Mesenchymal stem cell (in vitro differentiated cells and primary cell): ENCODE data around the gene PPIL1.

Experiments
- DNase-seq: peaks from one replicate; pipeline ENCODE4 v3.0.0-alpha.2; 2013
- H2AFZ ChIP-seq: one replicate; pipeline ENCODE4 v1.6.1; 2013; ENCODE audit warnings: low read depth, mild to moderate bottlenecking, control low read depth, inconsistent platforms, low read length, moderate library complexity
- H2AK5ac ChIP-seq: 2 replicates; pipeline ENCODE4 v1.6.1; 2013; ENCODE audit warnings: low read length, moderate library complexity, mild to moderate bottlenecking, inconsistent platforms; ENCODE audit not compliant: severe bottlenecking
- H2BK120ac ChIP-seq: one replicate; pipeline ENCODE4 v1.6.1; 2013; ENCODE audit warnings: low read depth, mild to moderate bottlenecking, inconsistent platforms, low read length, moderate library complexity
- H2BK12ac ChIP-seq, 2 experiments: one replicate each; pipeline ENCODE4 v1.6.1; 2013; ENCODE audit warnings: inconsistent platforms in 2 of 2, low read length in 2 of 2, mild to moderate bottlenecking in 2 of 2, moderate library complexity in 2 of 2, control low read depth in 1 of 2
- H2BK15ac ChIP-seq: one replicate; pipeline ENCODE4 v1.6.1; 2013; ENCODE audit warnings: mild to moderate bottlenecking, low read depth, inconsistent platforms; ENCODE audit not compliant: poor library complexity, severe bottlenecking
- H2BK5ac ChIP-seq: 2 replicates; pipeline ENCODE4 v1.6.1; 2013; ENCODE audit warnings: low read depth, mild to moderate bottlenecking, low read length, control low read depth, inconsistent platforms; ENCODE audit not compliant: poor library complexity, severe bottlenecking
- H3K14ac ChIP-seq, 2 experiments: one replicate each; pipeline ENCODE4 v1.6.1; 2013; ENCODE audit warnings: inconsistent platforms in 2 of 2, low read length in 2 of 2, control low read depth in 1 of 2, mild to moderate bottlenecking in 1 of 2, moderate library complexity in 1 of 2
- H3K18ac ChIP-seq, 2 experiments: one replicate each; pipeline ENCODE4 v1.6.1; 2013; ENCODE audit warnings: inconsistent platforms in 2 of 2, low read length in 2 of 2, control low read depth in 1 of 2, low read depth in 1 of 2, mild to moderate bottlenecking in 1 of 2
- H3K23ac ChIP-seq, 2 experiments: one replicate each; pipeline ENCODE4 v1.6.1; 2013; ENCODE audit warnings: inconsistent platforms in 2 of 2, low read length in 2 of 2, mild to moderate bottlenecking in 2 of 2, moderate library complexity in 2 of 2, control low read depth in 1 of 2
- H3K27ac ChIP-seq: 2 replicates; pipeline ENCODE4 v1.5.1; 2013; ENCODE audit warnings: mild to moderate bottlenecking, moderate library complexity, low read length, control low read depth, inconsistent platforms; ENCODE audit not compliant: poor library complexity, severe bottlenecking
- H3K27me3 ChIP-seq, 2 experiments: 2 replicates each; pipeline versions ENCODE4 v1.6.1 to v1.7.0; 2013; ENCODE audit warnings: low read length in 2 of 2, mild to moderate bottlenecking in 2 of 2, moderate library complexity in 2 of 2, control low read depth in 1 of 2, inconsistent platforms in 1 of 2; ENCODE audit not compliant: control insufficient read depth in 1 of 2, insufficient read depth in 1 of 2
- H3K36me3 ChIP-seq, 2 experiments: 2 replicates each; pipeline versions ENCODE4 v1.6.1 to v1.7.0; 2013; ENCODE audit warnings: low read length in 2 of 2, control low read depth in 1 of 2, inconsistent platforms in 1 of 2, low read depth in 1 of 2, mild to moderate bottlenecking in 1 of 2; ENCODE audit not compliant: insufficient read depth in 2 of 2, control insufficient read depth in 1 of 2
- H3K4ac ChIP-seq, 2 experiments: one replicate each; pipeline ENCODE4 v1.6.1; 2013; ENCODE audit warnings: inconsistent platforms in 2 of 2, low read length in 2 of 2, mild to moderate bottlenecking in 2 of 2, moderate library complexity in 2 of 2, control low read depth in 1 of 2, low read depth in 1 of 2
- H3K4me1 ChIP-seq: 2 replicates; pipeline ENCODE4 v1.6.1; 2013; ENCODE audit warnings: low read depth, low read length, control low read depth; ENCODE audit not compliant: control insufficient read depth, insufficient read depth
- H3K4me2 ChIP-seq: 2 replicates; pipeline ENCODE4 v1.6.1; 2013; ENCODE audit warnings: low read length, mild to moderate bottlenecking, inconsistent platforms; ENCODE audit not compliant: poor library complexity, severe bottlenecking
- H3K4me3 ChIP-seq, 2 experiments: 2 replicates each; pipeline versions ENCODE4 v1.5.1 to v1.7.0; 2013; ENCODE audit warnings: low read length in 2 of 2, mild to moderate bottlenecking in 2 of 2, control low read depth in 1 of 2, low read depth in 1 of 2; ENCODE audit not compliant: insufficient read depth in 1 of 2
- H3K79me1 ChIP-seq: replicated peaks from 2 replicates; pipeline ENCODE4 v1.6.1; 2013; ENCODE audit warnings: mild to moderate bottlenecking, control low read depth, low read length, inconsistent platforms; ENCODE audit not compliant: poor library complexity, severe bottlenecking
- H3K9ac ChIP-seq: 2 replicates; pipeline ENCODE4 v1.7.0; 2013; ENCODE audit warnings: mild to moderate bottlenecking, low read length, moderate library complexity
- H3K9me3 ChIP-seq: 2 replicates; pipeline ENCODE4 v1.7.0; 2013; ENCODE audit warnings: mild to moderate bottlenecking, low read length; ENCODE audit not compliant: control insufficient read depth
- H4K8ac ChIP-seq: one replicate; pipeline ENCODE4 v1.6.1; 2013; ENCODE audit warnings: inconsistent platforms, mild to moderate bottlenecking, low read length, moderate library complexity
- H4K91ac ChIP-seq: one replicate; pipeline ENCODE4 v1.6.1; 2013; ENCODE audit warnings: mild to moderate bottlenecking, low read length, inconsistent platforms
- WGBS: methylation state at CpG from one replicate; pipeline ENCODE4 v1.1.7; 2013; ENCODE audit warnings: mixed read lengths; 5-methylcytosine and 5-hydroxymethylcytosine counted together

Gene PPIL1

DNA sequence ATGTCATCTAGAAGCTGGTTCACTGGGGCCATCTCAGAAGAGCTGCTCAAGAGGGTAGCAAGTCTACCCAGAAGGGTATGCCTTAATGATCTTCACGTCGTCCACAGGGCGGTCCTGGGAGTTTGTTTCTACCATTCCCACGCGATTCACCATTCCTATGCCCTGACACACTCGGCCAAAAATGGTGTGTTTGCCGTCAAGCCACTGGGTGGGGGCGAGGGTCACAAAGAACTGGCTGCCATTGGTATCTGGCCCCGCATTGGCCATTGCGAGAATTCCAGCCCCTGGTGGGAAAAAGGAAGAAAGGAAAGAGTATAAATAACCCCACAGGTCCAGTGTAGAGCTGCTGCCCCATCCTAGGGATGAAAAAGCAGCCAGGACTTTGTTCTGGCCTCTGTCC is 18.9 kb downstream of the PPIL1 start:
- Histone ChIP-seq H4K91ac (no peak overlapping the region), H3K4ac (no peak overlapping the region), H2AFZ (no peak overlapping the region), H3K9me3 (no peaks in the 10 kb centered on the region), H3K27me3 (no peaks in the 10 kb centered on the region), H3K36me3 (peaks cover 14 to 15% of the 10 kb centered on the region in 2 experiments), H3K79me1 (peaks cover 16% of the 10 kb centered on the region), H2BK15ac (no peak overlapping the region), H3K4me3 (no peak overlapping the region), H3K14ac (no peak overlapping the region), H2BK5ac (no peak overlapping the region), H3K27ac (no peak overlapping the region), H2BK12ac (no peak overlapping the region), H3K9ac (no peak overlapping the region), H2AK5ac (no peak overlapping the region), H3K18ac (no peak overlapping the region), H2BK120ac (no peak overlapping the region), H3K4me2 (no peak overlapping the region), H4K8ac (no peak overlapping the region), H3K23ac (no peak overlapping the region), H3K4me1 (peaks cover 8% of the 10 kb centered on the region)
- WGBS = 91% methylated on average over 10 of the region's 10 CpGs
- DNase-seq = no peak

DNA sequence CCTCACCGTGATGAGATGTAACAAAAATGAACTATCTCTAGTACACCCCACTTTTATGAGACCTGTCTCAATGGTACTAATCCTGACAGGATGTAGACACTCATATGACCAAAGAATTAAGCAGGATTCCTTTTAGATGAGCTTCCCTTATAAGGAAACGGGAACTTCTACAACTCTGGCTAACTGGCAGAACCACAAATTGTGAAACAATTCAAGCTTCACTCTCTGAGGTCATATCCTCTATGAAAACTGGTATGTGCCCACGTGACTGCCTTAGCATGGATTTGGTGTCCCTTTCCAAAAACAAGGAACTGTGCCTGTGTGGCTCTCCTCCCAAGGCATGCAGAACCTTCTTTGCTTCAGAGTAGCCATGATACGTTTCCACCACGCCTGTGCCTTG is 21.3 kb downstream of the PPIL1 start:
- peak; percentile 90 for DNase-seq
- Histone ChIP-seq H3K18ac (peak overlapping the region in 1 of 2 experiments; percentile 28), H3K4ac (peak overlapping the region in 1 of 2 experiments; percentile 32), H4K91ac (no peak overlapping the region), H2AK5ac (no peak overlapping the region), H3K4me2 (no peak overlapping the region), H4K8ac (peak overlapping the region; percentile 46), H3K27me3 (peaks cover 0 to 8% of the 10 kb centered on the region in 2 experiments), H3K9ac (peak overlapping the region; percentile 63), H3K23ac (no peak overlapping the region), H3K79me1 (peaks cover 14% of the 10 kb centered on the region), H3K36me3 (peaks cover 12 to 15% of the 10 kb centered on the region in 2 experiments), H3K27ac (no peak overlapping the region), H2AFZ (no peak overlapping the region), H3K14ac (peak overlapping the region in 1 of 2 experiments; percentile 28), H2BK15ac (no peak overlapping the region), H2BK120ac (no peak overlapping the region), H3K9me3 (no peaks in the 10 kb centered on the region), H3K4me1 (peaks cover 10% of the 10 kb centered on the region), H3K4me3 (no peak overlapping the region), H2BK5ac (no peak overlapping the region), H2BK12ac (peak overlapping the region in 1 of 2 experiments; percentile 40)
- 56% methylated on average over 5 of the region's 5 CpGs for WGBS

DNA sequence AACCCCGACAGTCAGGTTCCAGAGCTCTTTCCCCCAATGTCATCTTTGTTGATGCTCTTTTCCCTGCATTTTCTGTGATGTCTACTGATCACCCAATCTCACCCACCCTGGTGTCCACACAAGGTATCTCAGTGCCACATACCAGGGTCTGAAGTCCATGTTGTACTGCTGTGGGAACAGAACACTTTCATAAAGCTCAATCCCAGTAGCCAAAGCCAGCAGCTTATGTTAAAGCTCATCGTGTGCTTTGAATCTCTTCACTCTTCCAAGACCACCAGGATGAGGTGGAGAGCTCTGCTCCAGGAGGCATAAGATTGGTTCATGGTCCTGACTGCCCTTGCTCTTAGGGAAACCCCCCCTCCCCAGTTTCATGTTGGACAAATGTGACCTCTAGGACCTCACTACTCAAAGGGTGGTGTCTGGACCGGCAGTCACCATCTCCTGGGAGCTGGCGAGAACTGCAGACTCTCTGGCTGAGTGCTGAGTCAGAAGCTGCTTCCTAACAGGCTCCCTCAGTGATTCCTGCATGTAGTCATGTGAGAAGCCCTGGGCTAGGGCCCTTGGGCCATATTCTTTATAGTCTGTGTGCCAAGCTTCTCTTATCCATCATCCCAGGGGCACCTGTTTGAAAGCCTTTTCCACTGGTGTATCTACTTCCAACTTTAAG is 22.0 kb downstream of the PPIL1 start:
- peak overlapping the region; percentile 67 to 90 for H2BK12ac ChIP-seq
- H2AK5ac ChIP-seq = peak overlapping the region; percentile 53
- H3K9ac ChIP-seq = peak overlapping the region; percentile 63
- H3K14ac ChIP-seq = no peak overlapping the region
- peak; percentile 84 for DNase-seq
- peak overlapping the region in 1 of 2 experiments; percentile 15 for H3K4ac ChIP-seq
- no peak overlapping the region for H2BK120ac ChIP-seq
- H3K4me3 ChIP-seq = peak overlapping the region in 1 of 2 experiments; percentile 3
- H3K79me1 ChIP-seq = peaks cover 14% of the 10 kb centered on the region
- peaks cover 12 to 15% of the 10 kb centered on the region in 2 experiments for H3K36me3 ChIP-seq
- H3K9me3 ChIP-seq = no peaks in the 10 kb centered on the region
- no peak overlapping the region for H2AFZ ChIP-seq
- peak overlapping the region; percentile 87 for H4K91ac ChIP-seq
- H4K8ac ChIP-seq = peak overlapping the region; percentile 27
- H3K4me2 ChIP-seq = no peak overlapping the region
- peak overlapping the region; percentile 19 to 80 for H3K18ac ChIP-seq
- H3K23ac ChIP-seq = no peak overlapping the region
- peaks cover 12% of the 10 kb centered on the region for H3K4me1 ChIP-seq
- H2BK15ac ChIP-seq = no peak overlapping the region
- no peak overlapping the region for H2BK5ac ChIP-seq
- peaks cover 0 to 15% of the 10 kb centered on the region in 2 experiments for H3K27me3 ChIP-seq
- H3K27ac ChIP-seq = no peak overlapping the region
- 52% methylated on average over 4 of the region's 4 CpGs for WGBS

DNA sequence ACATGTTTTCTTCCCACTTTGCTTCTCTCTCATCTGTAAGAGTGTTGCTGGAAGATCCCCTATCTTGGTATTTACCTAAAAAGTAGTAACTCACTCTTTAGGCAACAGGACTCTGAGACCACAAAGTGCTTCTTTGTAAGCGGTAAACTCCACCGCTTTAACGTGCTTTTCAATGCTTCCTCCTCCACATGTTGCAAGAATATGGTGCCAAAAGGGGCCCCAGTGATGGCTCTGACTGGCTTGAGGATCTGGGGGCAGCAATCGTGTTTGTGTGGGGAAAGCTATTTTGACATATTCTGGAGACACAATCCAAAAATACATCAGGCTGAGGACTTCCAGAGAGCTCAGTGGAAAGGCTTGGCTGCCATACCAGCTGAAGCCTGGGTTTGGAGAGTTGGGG is 23.0 kb downstream of the PPIL1 start:
- H2AK5ac ChIP-seq = no peak overlapping the region
- H2BK12ac ChIP-seq = no peak overlapping the region
- H4K8ac ChIP-seq = no peak overlapping the region
- H3K14ac ChIP-seq = no peak overlapping the region
- no peak overlapping the region for H3K27ac ChIP-seq
- H2BK15ac ChIP-seq = no peak overlapping the region
- no peak overlapping the region for H3K4me2 ChIP-seq
- no peak overlapping the region for H3K18ac ChIP-seq
- H3K9ac ChIP-seq = no peak overlapping the region
- H3K4ac ChIP-seq = peak overlapping the region in 1 of 2 experiments; percentile 7
- H2BK5ac ChIP-seq = no peak overlapping the region
- no peak overlapping the region for H2AFZ ChIP-seq
- no peaks in the 10 kb centered on the region for H3K9me3 ChIP-seq
- no peak overlapping the region for H3K23ac ChIP-seq
- no peak overlapping the region for H4K91ac ChIP-seq
- peak overlapping the region; percentile 6 for H2BK120ac ChIP-seq
- peaks cover 0 to 17% of the 10 kb centered on the region in 2 experiments for H3K27me3 ChIP-seq
- peaks cover 8% of the 10 kb centered on the region for H3K79me1 ChIP-seq
- peak; percentile 13 for DNase-seq
- H3K36me3 ChIP-seq = peaks cover 12 to 15% of the 10 kb centered on the region in 2 experiments
- WGBS = 87% methylated on average over 3 of the region's 4 CpGs
- no peak overlapping the region for H3K4me3 ChIP-seq
- peaks cover 12% of the 10 kb centered on the region for H3K4me1 ChIP-seq
